IMR-90 (cell line): Measurements from ENCODE around the gene OR2A12. TPM values are rescaled to one million over a fixed set of nuclear protein-coding genes. Genes with fewer than 3 reads are reported as not detected.

Experiments
- ATAC-seq: fragments of 200-7000 bp; cut with Tn5 transposase; 2 replicates; pipeline ENCODE4 v1.9.1; 2020; ENCODE audit warnings: low read depth, mild to moderate bottlenecking, moderate library complexity
- BruUV-seq: library from RNA; stranded (reverse); fragments of 400-500 nt; replicated peaks from 2 replicates; lab custom pipeline; 2021; lab: Mats Ljungman, UMichigan
- CTCF ChIA-PET: fragments of 300-600 bp; formaldehyde crosslinking; extraction: SDS; loops from one replicate; lab custom pipeline; 2021; ENCODE audit warnings: antibody characterized with exemption; lab: Yijun Ruan, JAX
- POLR2A ChIA-PET: fragments of 300-600 bp; sonication (Branson Sonifier 250); formaldehyde crosslinking; loops from one replicate; lab custom pipeline; 2022; ENCODE audit warnings: antibody characterized with exemption; ENCODE audit not compliant: unreplicated experiment; lab: Charles Lee
- DNase-seq: peaks from one replicate; pipeline ENCODE4 v3.0.0; 2013
- H2AFZ ChIP-seq: replicated peaks from 2 replicates; pipeline ENCODE3; 2013; ENCODE audit warnings: low read length, mild to moderate bottlenecking; ENCODE audit not compliant: poor library complexity
- H2AK5ac ChIP-seq: 2 replicates; pipeline ENCODE4 v1.6.1; 2013; ENCODE audit warnings: low read depth, low read length, inconsistent platforms
- H2AK9ac ChIP-seq: replicated peaks from 2 replicates; pipeline ENCODE3; 2013; ENCODE audit warnings: mild to moderate bottlenecking, low read depth, low read length, moderate library complexity; ENCODE audit not compliant: poor library complexity
- H2BK120ac ChIP-seq: 2 replicates; pipeline ENCODE4 v1.6.1; 2013; ENCODE audit warnings: low read depth, low read length, inconsistent platforms
- H2BK15ac ChIP-seq: 3 replicates; pipeline ENCODE4 v1.6.1; 2013; ENCODE audit warnings: low read depth, low read length, inconsistent platforms
- H2BK20ac ChIP-seq: 2 replicates; pipeline ENCODE4 v1.6.1; 2013; ENCODE audit warnings: low read depth, mild to moderate bottlenecking, inconsistent platforms, low read length, moderate library complexity
- H2BK5ac ChIP-seq: 2 replicates; pipeline ENCODE4 v1.6.1; 2013; ENCODE audit warnings: mild to moderate bottlenecking, low read depth, low read length, inconsistent platforms; ENCODE audit not compliant: poor library complexity, severe bottlenecking
- H3K14ac ChIP-seq: replicated peaks from 2 replicates; pipeline ENCODE4 v1.6.1; 2013; ENCODE audit warnings: low read depth, low read length, inconsistent platforms
- H3K18ac ChIP-seq: 2 replicates; pipeline ENCODE4 v1.6.1; 2013; ENCODE audit warnings: low read depth, low read length, control low read depth
- H3K23ac ChIP-seq: 2 replicates; pipeline ENCODE4 v1.6.1; 2013; ENCODE audit warnings: low read depth, low read length, inconsistent platforms
- H3K27ac ChIP-seq: 2 replicates; pipeline ENCODE4 v1.5.1; 2013; ENCODE audit warnings: mild to moderate bottlenecking, control low read depth, low read length; ENCODE audit not compliant: insufficient read depth
- H3K27me3 ChIP-seq: 2 replicates; pipeline ENCODE4 v1.6.1; 2013; ENCODE audit warnings: low read length; ENCODE audit not compliant: control insufficient read depth, insufficient read depth
- H3K36me3 ChIP-seq: 2 replicates; pipeline ENCODE4 v1.6.1; 2013; ENCODE audit warnings: low read length, mixed read lengths; ENCODE audit not compliant: control insufficient read depth, insufficient read depth
- H3K4ac ChIP-seq: 2 replicates; pipeline ENCODE4 v1.6.1; 2013; ENCODE audit warnings: low read depth, low read length, inconsistent platforms
- H3K4me1 ChIP-seq: 2 replicates; pipeline ENCODE4 v1.6.1; 2013; ENCODE audit warnings: low read length, mixed read lengths; ENCODE audit not compliant: control insufficient read depth, insufficient read depth
- H3K4me2 ChIP-seq: 2 replicates; pipeline ENCODE4 v1.6.1; 2013; ENCODE audit warnings: low read depth, mild to moderate bottlenecking, control low read depth, low read length, moderate library complexity
- H3K4me3 ChIP-seq: 2 replicates; pipeline ENCODE4 v1.5.1; 2013; ENCODE audit warnings: low read depth, mild to moderate bottlenecking, control low read depth, low read length, moderate library complexity; ENCODE audit not compliant: insufficient read depth
- H3K56ac ChIP-seq: 2 replicates; pipeline ENCODE4 v1.6.1; 2013; ENCODE audit warnings: low read length, inconsistent platforms; ENCODE audit not compliant: insufficient read depth; ENCODE audit errors: extremely low read depth
- H3K79me1 ChIP-seq, 2 experiments: 2 replicates each; pipeline ENCODE4 v1.6.1; 2013; ENCODE audit warnings: low read length in 2 of 2, inconsistent platforms in 1 of 2, low read depth in 1 of 2
- H3K9ac ChIP-seq: 2 replicates; pipeline ENCODE4 v1.6.1; 2013; ENCODE audit warnings: low read depth, low read length, control low read depth
- H3K9me1 ChIP-seq: 2 replicates; pipeline ENCODE4 v1.6.1; 2013; ENCODE audit warnings: low read length, inconsistent platforms; ENCODE audit not compliant: insufficient read depth
- H3K9me3 ChIP-seq: 2 replicates; pipeline ENCODE4 v1.6.1; 2013; ENCODE audit warnings: low read length; ENCODE audit not compliant: control insufficient read depth, insufficient read depth
- H4K20me1 ChIP-seq: 2 replicates; pipeline ENCODE4 v1.6.1; 2013; ENCODE audit warnings: low read length, inconsistent platforms; ENCODE audit not compliant: insufficient read depth
- H4K5ac ChIP-seq: 2 replicates; pipeline ENCODE4 v1.6.1; 2013; ENCODE audit warnings: mild to moderate bottlenecking, low read depth, low read length, control low read depth
- H4K8ac ChIP-seq, 2 experiments: 2 replicates each; pipeline ENCODE4 v1.6.1; 2013; ENCODE audit warnings: low read depth in 2 of 2, low read length in 2 of 2, control low read depth in 1 of 2, inconsistent platforms in 1 of 2
- H4K91ac ChIP-seq: 2 replicates; pipeline ENCODE4 v1.6.1; 2013; ENCODE audit warnings: low read depth, low read length, inconsistent platforms; ENCODE audit not compliant: insufficient read depth
- BHLHE40 ChIP-seq: fragments of 150-350 bp; IDR thresholded peaks from 2 replicates; pipeline ENCODE4 v1.6.1; 2016; ENCODE audit warnings: mild to moderate bottlenecking, low read depth, low read length
- CEBPB ChIP-seq: IDR thresholded peaks from 2 replicates; pipeline ENCODE4 v1.6.1; 2012; ENCODE audit warnings: low read depth, low read length, improper control_type of control experiment
- CHD1 ChIP-seq: IDR thresholded peaks from 2 replicates; pipeline ENCODE4 v1.6.1; 2012; ENCODE audit warnings: low read depth, low read length, improper control_type of control experiment
- FOS ChIP-seq: fragments of 150-350 bp; IDR thresholded peaks from 2 replicates; pipeline ENCODE4 v1.6.1; 2016; ENCODE audit warnings: low read depth, low read length
- MAFK ChIP-seq: IDR thresholded peaks from 2 replicates; pipeline ENCODE4 v1.6.1; 2012; ENCODE audit warnings: low read depth, low read length, improper control_type of control experiment
- MAZ ChIP-seq: IDR thresholded peaks from 2 replicates; pipeline ENCODE4 v1.6.1; 2012; ENCODE audit warnings: low read depth, mild to moderate bottlenecking, low read length, improper control_type of control experiment, moderate library complexity, borderline replicate concordance
- MXI1 ChIP-seq: IDR thresholded peaks from 2 replicates; pipeline ENCODE4 v1.6.1; 2012; ENCODE audit warnings: low read depth, mild to moderate bottlenecking, low read length, moderate library complexity, borderline replicate concordance
- NFE2L2 ChIP-seq: fragments of 150-350 bp; IDR thresholded peaks from 2 replicates; pipeline ENCODE4 v1.6.1; 2016; ENCODE audit warnings: low read depth, mild to moderate bottlenecking, low read length
- POLR2A ChIP-seq: IDR thresholded peaks from 2 replicates; pipeline ENCODE4 v1.6.1; 2012; ENCODE audit warnings: mild to moderate bottlenecking, low read depth, low read length
- RAD21 ChIP-seq: IDR thresholded peaks from 2 replicates; pipeline ENCODE4 v1.6.1; 2012; ENCODE audit warnings: low read length, improper control_type of control experiment
- RCOR1 ChIP-seq: IDR thresholded peaks from 2 replicates; pipeline ENCODE4 v1.6.1; 2012; ENCODE audit warnings: mild to moderate bottlenecking, low read length, improper control_type of control experiment; ENCODE audit not compliant: insufficient replicate concordance
- RFX5 ChIP-seq: IDR thresholded peaks from 2 replicates; pipeline ENCODE4 v1.8.0; 2012; ENCODE audit warnings: low read depth, mild to moderate bottlenecking, low read length, moderate library complexity
- SMC3 ChIP-seq: fragments of 150-350 bp; IDR thresholded peaks from 2 replicates; pipeline ENCODE4 v1.6.1; 2016; ENCODE audit warnings: low read depth, mild to moderate bottlenecking, antibody characterized with exemption, low read length, moderate library complexity
- WGBS, 2 experiments: methylation state at CpG; one replicate each; pipeline versions ENCODE4 v1.1.5 to v1.1.7; 2013; ENCODE audit warnings: missing lambda C conversion rate in 2 of 2; ENCODE audit not compliant: insufficient read length in 1 of 2; ENCODE audit errors: extremely low coverage in 2 of 2; 5-methylcytosine and 5-hydroxymethylcytosine counted together
- dilution Hi-C: fragments of 300-500 bp; cut with HindIII; formaldehyde crosslinking; loops from one replicate; pipeline ENCODE4 v1.14.3; 2018; ENCODE audit warnings: low sequenced_read_pairs; ENCODE audit not compliant: unreplicated experiment
- in situ Hi-C: fragments of 300-500 bp; cut with MboI; formaldehyde crosslinking; loops from 3 replicates; pipeline ENCODE4 v1.14.3; 2019; ENCODE audit warnings: low sequenced_read_pairs, inconsistent platforms, mixed read lengths
- intact Hi-C: fragments of 100-400 bp; cut with micrococcal nuclease; formaldehyde crosslinking; loops from 2 replicates; pipeline ENCODE4 v1.10.0; 2022
- polyA plus RNA-seq, 3 experiments: library from polyadenylated mRNA; depleted of rRNA; stranded (reverse); fragments of >200 nt; gene quantifications; 2 replicates each; pipeline ENCODE4 v1.2.3, GENCODE V29; 2012; ENCODE audit warnings: low replicate concordance in 1 of 3
- total RNA-seq: library from RNA; depleted of rRNA; stranded (reverse); fragments of >200 nt; gene quantifications from 2 replicates; pipeline ENCODE4 v1.2.3, GENCODE V29; 2012
- TF ChIP-seq, protein P1 (sequence below): fragments of 150-350 bp; IDR thresholded peaks from 2 replicates; pipeline ENCODE4 v1.6.1; 2017; ENCODE audit warnings: mild to moderate bottlenecking, antibody characterized with exemption, low read length, low read depth
- TF ChIP-seq, protein P2 (sequence below): fragments of 150-350 bp; IDR thresholded peaks from 2 replicates; pipeline ENCODE4 v1.6.1; 2016; ENCODE audit warnings: low read depth, mild to moderate bottlenecking, low read length, moderate library complexity, borderline replicate concordance
- TF ChIP-seq, protein P3 (sequence below): conservative IDR thresholded peaks from 2 replicates; pipeline ENCODE4 v1.5.1; 2012; ENCODE audit warnings: mild to moderate bottlenecking, low read depth, low read length, improper control_type of control experiment

OR2A12 gene
- total and polyA plus RNA-seq, 2 of the 4 experiments (the other 2 are of a cell fraction): not detected

DNA sequence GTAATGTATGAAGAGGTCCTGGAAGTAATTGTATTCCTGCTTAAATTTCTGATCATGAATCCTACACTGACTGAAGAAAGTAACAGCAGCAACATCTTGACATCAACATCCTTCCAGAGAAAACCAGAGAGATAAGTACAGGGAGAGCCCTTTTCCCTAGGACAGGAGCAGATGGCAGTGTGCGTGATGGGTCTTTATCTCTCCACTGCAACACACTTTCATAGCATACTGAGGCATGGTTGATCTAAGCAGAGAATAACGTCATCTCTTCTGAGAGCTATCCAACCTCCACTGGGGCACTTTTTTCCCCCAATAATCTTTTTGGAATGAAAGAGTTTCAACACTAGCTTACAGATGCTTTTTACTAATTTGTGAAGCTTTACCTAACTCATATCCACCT lies 16.1 kb upstream of the OR2A12 start:
- no peak for DNase-seq
- Histone ChIP-seq H3K4me2 (no peak overlapping the region), H2BK20ac (no peak overlapping the region), H3K4ac (no peak overlapping the region), H2BK5ac (no peak overlapping the region), H3K36me3 (no peaks in the 10 kb centered on the region), H4K91ac (no peak overlapping the region), H2AFZ (no peak overlapping the region), H2AK9ac (no peak overlapping the region), H3K56ac (no peak overlapping the region), H4K8ac (no peak overlapping the region), H3K79me1 (no peaks in the 10 kb centered on the region), H3K14ac (no peak overlapping the region), H3K9ac (no peak overlapping the region), H3K9me3 (no peaks in the 10 kb centered on the region), H3K27ac (no peak overlapping the region), H3K18ac (no peak overlapping the region), H3K23ac (no peak overlapping the region), H2AK5ac (no peak overlapping the region), H4K20me1 (no peaks in the 10 kb centered on the region), H3K4me1 (no peaks in the 10 kb centered on the region), H3K27me3 (no peaks in the 10 kb centered on the region), H3K4me3 (no peak overlapping the region), H3K9me1 (no peaks in the 10 kb centered on the region), H2BK15ac (no peak overlapping the region), H4K5ac (no peak overlapping the region), H2BK120ac (no peak overlapping the region)
- ChIA-PET CTCF (no interaction called here), POLR2A (no interaction called here)
- no TSS peak for BruUV-seq
- ATAC-seq: no peak
- intact Hi-C loops (no loop called here), in situ Hi-C loops (no loop called here), dilution Hi-C loops (no loop called here)
- no peak for TF ChIP-seq SMC3
- no peak for TF ChIP-seq RCOR1
- TF ChIP-seq CEBPB: no peak
- no peak for TF ChIP-seq NFE2L2
- no peak for TF ChIP-seq CHD1
- TF ChIP-seq MAZ: no peak
- TF ChIP-seq POLR2A: no peak
- no peak for TF ChIP-seq RFX5
- TF ChIP-seq, protein P1, sequence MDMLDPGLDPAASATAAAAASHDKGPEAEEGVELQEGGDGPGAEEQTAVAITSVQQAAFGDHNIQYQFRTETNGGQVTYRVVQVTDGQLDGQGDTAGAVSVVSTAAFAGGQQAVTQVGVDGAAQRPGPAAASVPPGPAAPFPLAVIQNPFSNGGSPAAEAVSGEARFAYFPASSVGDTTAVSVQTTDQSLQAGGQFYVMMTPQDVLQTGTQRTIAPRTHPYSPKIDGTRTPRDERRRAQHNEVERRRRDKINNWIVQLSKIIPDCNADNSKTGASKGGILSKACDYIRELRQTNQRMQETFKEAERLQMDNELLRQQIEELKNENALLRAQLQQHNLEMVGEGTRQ: no peak
- TF ChIP-seq MAFK: no peak
- no peak for TF ChIP-seq BHLHE40
- TF ChIP-seq FOS: no peak
- TF ChIP-seq MXI1: no peak
- TF ChIP-seq, protein P2, sequence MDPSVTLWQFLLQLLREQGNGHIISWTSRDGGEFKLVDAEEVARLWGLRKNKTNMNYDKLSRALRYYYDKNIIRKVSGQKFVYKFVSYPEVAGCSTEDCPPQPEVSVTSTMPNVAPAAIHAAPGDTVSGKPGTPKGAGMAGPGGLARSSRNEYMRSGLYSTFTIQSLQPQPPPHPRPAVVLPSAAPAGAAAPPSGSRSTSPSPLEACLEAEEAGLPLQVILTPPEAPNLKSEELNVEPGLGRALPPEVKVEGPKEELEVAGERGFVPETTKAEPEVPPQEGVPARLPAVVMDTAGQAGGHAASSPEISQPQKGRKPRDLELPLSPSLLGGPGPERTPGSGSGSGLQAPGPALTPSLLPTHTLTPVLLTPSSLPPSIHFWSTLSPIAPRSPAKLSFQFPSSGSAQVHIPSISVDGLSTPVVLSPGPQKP: no peak
- TF ChIP-seq, protein P3, sequence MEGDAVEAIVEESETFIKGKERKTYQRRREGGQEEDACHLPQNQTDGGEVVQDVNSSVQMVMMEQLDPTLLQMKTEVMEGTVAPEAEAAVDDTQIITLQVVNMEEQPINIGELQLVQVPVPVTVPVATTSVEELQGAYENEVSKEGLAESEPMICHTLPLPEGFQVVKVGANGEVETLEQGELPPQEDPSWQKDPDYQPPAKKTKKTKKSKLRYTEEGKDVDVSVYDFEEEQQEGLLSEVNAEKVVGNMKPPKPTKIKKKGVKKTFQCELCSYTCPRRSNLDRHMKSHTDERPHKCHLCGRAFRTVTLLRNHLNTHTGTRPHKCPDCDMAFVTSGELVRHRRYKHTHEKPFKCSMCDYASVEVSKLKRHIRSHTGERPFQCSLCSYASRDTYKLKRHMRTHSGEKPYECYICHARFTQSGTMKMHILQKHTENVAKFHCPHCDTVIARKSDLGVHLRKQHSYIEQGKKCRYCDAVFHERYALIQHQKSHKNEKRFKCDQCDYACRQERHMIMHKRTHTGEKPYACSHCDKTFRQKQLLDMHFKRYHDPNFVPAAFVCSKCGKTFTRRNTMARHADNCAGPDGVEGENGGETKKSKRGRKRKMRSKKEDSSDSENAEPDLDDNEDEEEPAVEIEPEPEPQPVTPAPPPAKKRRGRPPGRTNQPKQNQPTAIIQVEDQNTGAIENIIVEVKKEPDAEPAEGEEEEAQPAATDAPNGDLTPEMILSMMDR: no peak
- no peak for TF ChIP-seq RAD21
- no CpG with 5 or more reads among the region's 2 CpGs for WGBS, 2 experiments
